ENCODE data around the gene NR1H4. TPM values are rescaled to one million over a fixed set of nuclear protein-coding genes. Genes with fewer than 3 reads are reported as not detected.

NR1H4 gene
- total RNA-seq, 4 donors from 2014 or later: not detected

DNA sequence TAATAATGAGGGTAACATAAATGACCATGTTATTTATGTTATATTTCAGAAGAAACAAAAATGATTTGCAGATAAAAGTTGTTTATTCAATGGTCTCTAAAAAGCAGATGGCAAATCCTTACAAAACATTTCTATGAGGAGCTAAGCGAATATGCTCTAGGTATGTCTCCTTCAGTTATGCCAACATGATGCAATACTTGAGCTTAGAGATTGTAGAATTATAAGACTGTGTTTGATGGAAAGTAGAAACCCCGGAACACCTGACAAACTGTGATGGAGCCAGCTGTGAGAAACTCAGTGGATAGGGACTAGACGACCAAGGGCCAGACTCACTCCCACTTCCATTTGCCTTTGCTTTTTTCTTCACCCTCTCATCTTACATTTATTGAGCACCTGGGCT is 17.8 kb upstream of the NR1H4 start:
- Histone ChIP-seq H3K4me3 (no peak overlapping the region), H3K36me3 (no peaks in the 10 kb centered on the region), H3K27ac (no peak overlapping the region), H3K9me3 (no peaks in the 10 kb centered on the region), H3K27me3 (no peaks in the 10 kb centered on the region), H3K4me1 (peaks cover 0 to 12% (median 0%) of the 10 kb centered on the region in 3 donors)
- no peak for DNase-seq
- no peak for TF ChIP-seq POLR2A (IDR thresholded peaks at IDR 0.05)
- 68 to 79% methylated on average over 3 of the region's 3 CpGs for WGBS, 2 donors
- intact Hi-C loops (cut with DNase I): no loop called here

DNA sequence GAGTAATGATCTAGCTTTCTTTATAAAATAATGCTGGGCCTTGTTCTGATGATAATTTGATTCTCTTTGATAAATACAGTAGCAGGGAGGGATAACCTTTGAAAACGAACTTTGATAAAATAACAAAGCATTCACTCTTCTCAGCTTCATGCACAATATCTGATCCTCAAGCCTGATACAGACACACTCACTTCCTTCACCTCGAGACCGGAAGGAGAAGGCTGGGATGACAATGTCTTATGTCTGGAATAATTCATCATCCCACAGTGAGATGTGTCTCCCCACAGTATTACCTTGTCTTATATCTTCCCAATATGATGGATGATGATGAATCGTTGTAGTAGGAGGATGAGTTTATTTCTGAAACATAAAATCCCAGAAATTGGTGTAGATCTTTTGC is 15.5 kb upstream of the NR1H4 start:
- DNase-seq: no peak
- intact Hi-C loops (cut with DNase I): no loop called here
- WGBS, 2 donors: 53 to 59% methylated on average over 4 of the region's 4 CpGs
- Histone ChIP-seq H3K4me3 (no peak overlapping the region), H3K9me3 (no peaks in the 10 kb centered on the region), H3K36me3 (no peaks in the 10 kb centered on the region), H3K27ac (no peak overlapping the region), H3K4me1 (peaks cover 0 to 12% (median 0%) of the 10 kb centered on the region in 3 donors), H3K27me3 (no peaks in the 10 kb centered on the region)
- no peak for TF ChIP-seq POLR2A (IDR thresholded peaks at IDR 0.05)

DNA sequence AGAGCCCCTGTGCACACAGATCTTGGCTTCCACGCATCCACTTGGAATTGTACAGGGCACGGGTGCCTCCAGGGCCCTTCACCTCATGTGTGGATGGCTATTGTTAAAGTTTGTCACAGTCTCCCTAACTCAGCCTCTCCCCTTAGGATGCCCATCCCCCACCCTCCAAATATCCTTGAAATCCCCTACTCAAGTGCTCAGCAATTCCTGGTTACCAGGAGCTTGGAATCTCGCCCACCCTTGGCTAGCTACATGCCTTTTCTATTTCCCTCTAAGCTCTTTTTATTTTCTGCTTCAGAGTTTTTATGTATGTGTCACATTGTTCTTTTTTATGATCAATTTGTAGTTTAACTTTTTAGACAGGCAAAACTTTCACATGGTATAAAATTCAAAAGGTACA is 13.0 kb upstream of the NR1H4 start:
- Histone ChIP-seq H3K36me3 (no peaks in the 10 kb centered on the region), H3K9me3 (no peaks in the 10 kb centered on the region), H3K27ac (no peak overlapping the region), H3K27me3 (no peaks in the 10 kb centered on the region), H3K4me1 (no peaks in the 10 kb centered on the region), H3K4me3 (no peak overlapping the region)
- TF ChIP-seq POLR2A (IDR thresholded peaks at IDR 0.05): no peak
- TF ChIP-seq, protein P1, sequence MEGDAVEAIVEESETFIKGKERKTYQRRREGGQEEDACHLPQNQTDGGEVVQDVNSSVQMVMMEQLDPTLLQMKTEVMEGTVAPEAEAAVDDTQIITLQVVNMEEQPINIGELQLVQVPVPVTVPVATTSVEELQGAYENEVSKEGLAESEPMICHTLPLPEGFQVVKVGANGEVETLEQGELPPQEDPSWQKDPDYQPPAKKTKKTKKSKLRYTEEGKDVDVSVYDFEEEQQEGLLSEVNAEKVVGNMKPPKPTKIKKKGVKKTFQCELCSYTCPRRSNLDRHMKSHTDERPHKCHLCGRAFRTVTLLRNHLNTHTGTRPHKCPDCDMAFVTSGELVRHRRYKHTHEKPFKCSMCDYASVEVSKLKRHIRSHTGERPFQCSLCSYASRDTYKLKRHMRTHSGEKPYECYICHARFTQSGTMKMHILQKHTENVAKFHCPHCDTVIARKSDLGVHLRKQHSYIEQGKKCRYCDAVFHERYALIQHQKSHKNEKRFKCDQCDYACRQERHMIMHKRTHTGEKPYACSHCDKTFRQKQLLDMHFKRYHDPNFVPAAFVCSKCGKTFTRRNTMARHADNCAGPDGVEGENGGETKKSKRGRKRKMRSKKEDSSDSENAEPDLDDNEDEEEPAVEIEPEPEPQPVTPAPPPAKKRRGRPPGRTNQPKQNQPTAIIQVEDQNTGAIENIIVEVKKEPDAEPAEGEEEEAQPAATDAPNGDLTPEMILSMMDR (IDR thresholded peaks at IDR 0.05): no peak
- no peak for DNase-seq
- intact Hi-C loops (cut with DNase I): no loop called here
- 59 to 78% methylated on average over 3 of the region's 3 CpGs for WGBS, 2 donors

DNA sequence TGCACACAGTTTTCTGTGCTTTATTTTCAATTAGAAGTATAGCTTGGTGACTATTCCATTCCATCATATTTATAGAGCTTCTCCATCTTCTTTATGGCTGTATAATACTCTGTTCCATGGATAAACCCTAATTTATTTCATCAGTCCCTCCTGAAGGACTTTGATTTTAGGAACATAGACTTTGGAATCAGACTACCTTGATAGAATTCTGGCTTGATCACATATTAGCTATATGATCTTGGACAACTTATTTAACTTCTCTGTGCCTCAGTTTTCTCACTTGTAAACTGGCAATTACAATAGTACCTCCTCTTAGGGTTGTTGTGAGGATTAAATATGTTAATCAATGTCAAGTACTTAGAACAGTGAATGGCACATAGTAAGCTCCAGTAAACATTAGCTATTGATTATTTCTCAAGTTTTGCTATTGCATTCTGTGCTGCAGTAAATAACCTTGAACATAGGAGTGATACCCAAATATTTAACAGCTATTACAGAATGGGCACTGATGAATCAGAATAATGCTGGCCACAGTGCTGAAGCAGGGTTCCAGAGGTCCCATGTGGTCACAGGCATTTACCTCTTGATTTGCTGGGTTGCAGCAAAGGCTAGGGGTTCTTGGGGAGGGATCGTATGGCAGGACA is 12.2 kb upstream of the NR1H4 start:
- H3K27ac ChIP-seq: no peak overlapping the region
- TF ChIP-seq POLR2A (IDR thresholded peaks at IDR 0.05): no peak
- H3K36me3 ChIP-seq: no peaks in the 10 kb centered on the region
- no peaks in the 10 kb centered on the region for H3K27me3 ChIP-seq
- H3K4me1 ChIP-seq: no peaks in the 10 kb centered on the region
- WGBS, 2 donors: 47 to 63% methylated on average over 1 of the region's 1 CpG
- H3K9me3 ChIP-seq: no peaks in the 10 kb centered on the region
- intact Hi-C loops (cut with DNase I): no loop called here
- no peak overlapping the region for H3K4me3 ChIP-seq
- DNase-seq: no peak

DNA sequence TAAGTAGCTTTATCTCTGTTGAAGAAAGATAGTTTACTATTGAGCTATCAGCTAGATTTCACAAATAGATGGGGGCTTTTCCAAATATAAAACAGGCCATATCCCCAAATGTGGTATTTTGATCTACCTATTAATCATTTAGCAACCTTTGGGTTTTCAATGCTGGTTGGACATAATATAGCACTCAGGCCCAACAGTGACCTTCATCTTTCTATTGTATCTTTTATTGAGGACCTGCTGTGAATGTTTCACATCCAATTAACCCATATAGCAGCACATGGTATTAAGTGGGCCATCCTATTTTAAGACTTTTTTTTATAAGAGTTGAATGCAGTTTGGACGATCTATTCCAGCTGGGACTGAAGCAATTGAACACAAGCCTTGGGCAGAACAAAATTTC is 10.0 kb upstream of the NR1H4 start:
- H3K9me3 ChIP-seq: no peaks in the 10 kb centered on the region
- no peaks in the 10 kb centered on the region for H3K27me3 ChIP-seq
- intact Hi-C loops (cut with DNase I): no loop called here
- 75 to 87% methylated on average over 1 of the region's 1 CpG for WGBS, 2 donors
- no peak for DNase-seq
- TF ChIP-seq, protein P1 (IDR thresholded peaks at IDR 0.05): no peak
- no peak for TF ChIP-seq POLR2A (IDR thresholded peaks at IDR 0.05)
- H3K4me1 ChIP-seq: no peaks in the 10 kb centered on the region
- no peak overlapping the region for H3K4me3 ChIP-seq
- H3K27ac ChIP-seq: no peak overlapping the region
- H3K36me3 ChIP-seq: no peaks in the 10 kb centered on the region

DNA sequence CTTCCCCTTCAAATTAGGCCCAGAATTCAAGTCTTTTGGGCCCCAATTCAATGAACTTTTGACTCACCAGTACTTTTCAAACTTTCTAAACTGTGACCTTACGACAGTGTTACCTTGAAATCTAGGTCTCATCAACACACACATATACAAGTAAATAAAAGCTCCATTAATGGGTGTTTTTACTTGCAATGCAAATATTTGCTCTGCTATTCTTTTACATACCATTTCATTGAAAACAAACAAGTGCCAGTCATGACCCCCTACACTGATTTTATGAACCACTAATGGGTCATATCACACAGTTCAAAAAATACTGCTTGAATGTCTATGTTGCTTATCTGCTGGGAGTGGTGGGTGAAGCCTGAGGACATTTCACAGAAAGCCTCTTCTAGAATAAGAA is 9.1 kb upstream of the NR1H4 start:
- WGBS, 2 donors: 48 to 78% methylated on average over 1 of the region's 1 CpG
- H3K27ac ChIP-seq: no peak overlapping the region
- no peak for TF ChIP-seq POLR2A (IDR thresholded peaks at IDR 0.05)
- TF ChIP-seq, protein P1 (IDR thresholded peaks at IDR 0.05): no peak
- no peaks in the 10 kb centered on the region for H3K9me3 ChIP-seq
- H3K36me3 ChIP-seq: no peaks in the 10 kb centered on the region
- H3K4me3 ChIP-seq: no peak overlapping the region
- DNase-seq: no peak
- no peaks in the 10 kb centered on the region for H3K4me1 ChIP-seq
- intact Hi-C loops (cut with DNase I): no loop called here
- H3K27me3 ChIP-seq: no peaks in the 10 kb centered on the region

DNA sequence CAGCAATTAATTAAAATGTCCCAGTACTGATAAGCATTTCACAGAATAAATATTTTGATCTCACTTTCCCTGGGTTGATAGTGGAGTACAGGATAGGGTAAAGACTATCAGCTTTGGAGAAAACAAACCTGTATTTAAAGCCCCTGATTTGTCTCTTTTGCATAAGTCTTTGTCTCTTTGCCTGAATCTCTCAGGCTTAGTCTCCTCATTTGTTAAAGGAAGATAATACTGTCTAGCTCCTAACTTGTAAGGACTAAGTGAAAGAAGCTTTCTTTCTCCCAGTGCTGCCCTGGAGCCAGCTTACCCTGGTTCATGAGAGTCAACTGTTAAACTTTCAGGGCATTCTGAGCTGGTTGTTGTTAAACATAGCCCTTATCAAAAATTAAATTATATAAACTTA is 5.5 kb upstream of the NR1H4 start:
- no peaks in the 10 kb centered on the region for H3K27me3 ChIP-seq
- no peak for TF ChIP-seq POLR2A (IDR thresholded peaks at IDR 0.05)
- TF ChIP-seq, protein P1 (IDR thresholded peaks at IDR 0.05): no peak
- H3K36me3 ChIP-seq: no peaks in the 10 kb centered on the region

More for the DNA sequence above, 5.5 kb upstream of the NR1H4 start:
- H3K4me3 ChIP-seq: no peak overlapping the region
- no peaks in the 10 kb centered on the region for H3K4me1 ChIP-seq
- no peaks in the 10 kb centered on the region for H3K9me3 ChIP-seq
- intact Hi-C loops (cut with DNase I): no loop called here
- H3K27ac ChIP-seq: no peak overlapping the region
- DNase-seq: no peak
